Measurements from ENCODE around the gene UCN2.
"Not testable (repeated sequence)": the region's sequence is repeated elsewhere in the genome, so short reads cannot be mapped to it uniquely, and the experiment has no call there.

Gene UCN2

GRCh38 chr3:48561045-48561736, 2.4 kb downstream of the UCN2 start:
- DNase-seq: peak; percentile 71

DNA sequence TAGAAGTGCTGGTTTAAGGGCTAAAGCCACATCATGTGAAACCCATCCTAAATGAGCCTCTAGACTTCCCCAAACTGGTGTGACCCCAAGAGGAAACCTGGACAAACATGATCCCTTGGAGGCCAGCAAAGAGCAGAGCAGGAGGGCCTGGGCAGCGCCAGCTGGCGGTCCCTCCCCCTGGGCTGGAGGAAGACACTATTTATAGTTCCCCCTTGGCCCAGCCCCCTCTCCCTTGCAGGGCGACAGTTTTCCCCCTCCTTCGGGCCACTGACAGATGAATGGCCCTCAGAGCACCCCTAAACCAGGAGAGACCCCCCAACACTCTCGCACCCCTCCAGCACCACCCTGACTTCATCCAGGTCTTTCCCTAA, 2.9 kb downstream of the UCN2 start:
- peak; percentile 22 for DNase-seq

DNA sequence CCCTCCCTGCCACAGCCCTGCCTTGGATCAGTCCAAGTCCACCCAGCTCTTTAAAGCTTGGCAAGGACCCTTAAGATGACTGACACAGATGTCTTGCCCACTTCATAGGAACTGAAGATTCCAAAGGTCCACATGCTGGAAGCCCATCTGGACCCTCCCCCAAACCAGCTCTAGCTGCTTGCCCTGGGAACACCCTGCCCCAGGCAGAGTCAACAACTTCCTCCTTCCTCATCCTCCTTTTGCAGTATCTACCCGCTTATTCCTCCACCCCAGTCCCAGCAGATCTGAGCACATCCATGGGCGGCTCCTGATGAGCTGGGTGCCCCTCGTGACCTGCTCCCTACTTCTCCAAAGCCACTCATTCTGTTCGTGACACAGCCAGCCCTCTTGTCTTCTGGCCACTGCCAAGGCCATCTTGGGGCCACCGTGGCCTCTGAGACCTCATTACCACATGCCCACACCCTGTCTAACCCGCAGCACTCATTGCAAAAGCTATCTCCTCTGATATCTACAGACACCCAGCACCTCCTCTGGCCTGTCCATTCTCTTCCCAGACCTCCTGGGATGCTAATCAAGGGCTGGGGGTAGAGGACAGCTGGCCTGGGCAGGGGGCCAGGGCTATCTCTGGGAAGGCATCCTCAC, 5.0 kb downstream of the UCN2 start:
- no peak for DNase-seq

DNA sequence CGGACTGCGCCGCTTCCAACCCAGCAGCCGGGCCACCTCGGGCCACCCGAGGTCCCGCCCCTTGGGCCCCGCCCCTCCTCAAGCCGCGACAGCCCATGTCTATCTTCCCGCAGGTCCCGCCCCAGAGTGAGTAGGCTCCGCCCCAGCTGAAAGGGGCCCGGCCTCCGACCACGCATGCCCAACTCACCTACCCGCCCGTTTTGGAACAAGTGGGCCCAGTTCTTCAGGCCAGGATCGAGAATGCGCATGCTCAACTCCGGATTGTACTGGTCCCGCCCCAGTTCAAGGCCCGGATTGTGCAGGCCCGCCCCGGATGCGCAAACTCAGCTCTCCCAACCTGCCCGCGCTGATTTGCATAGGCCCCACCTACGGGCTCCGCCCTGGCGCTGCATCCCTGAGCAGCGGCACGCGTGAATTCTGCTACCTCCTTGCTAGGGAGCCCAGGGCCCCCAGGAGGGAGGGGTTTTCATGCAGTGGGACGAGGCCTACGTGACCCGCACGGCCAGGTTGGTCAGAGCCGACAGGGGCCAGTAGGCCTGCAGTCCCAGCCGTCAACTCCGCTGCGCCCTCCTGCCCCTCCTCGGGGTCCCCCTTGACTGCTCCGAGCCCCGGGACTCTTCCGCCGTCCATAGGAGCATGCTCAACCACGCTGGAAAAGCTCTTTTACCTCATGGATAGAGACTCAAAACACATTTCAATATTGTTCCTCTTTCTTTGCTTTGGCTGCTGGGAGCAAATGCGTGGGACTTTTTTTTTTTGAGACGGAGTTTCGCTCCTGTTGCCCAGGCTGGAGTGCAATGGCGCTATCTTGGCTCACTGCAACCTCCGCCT, 6.6 kb downstream of the UCN2 start, which contains the start of gene PFKFB4:
PFKFB4 (minus strand) TSS at position 8 of the 831 bp plus-strand sequence. CDS start 26 bp downstream, outside the sequence.
- DNase-seq: peak; percentile 99

DNA sequence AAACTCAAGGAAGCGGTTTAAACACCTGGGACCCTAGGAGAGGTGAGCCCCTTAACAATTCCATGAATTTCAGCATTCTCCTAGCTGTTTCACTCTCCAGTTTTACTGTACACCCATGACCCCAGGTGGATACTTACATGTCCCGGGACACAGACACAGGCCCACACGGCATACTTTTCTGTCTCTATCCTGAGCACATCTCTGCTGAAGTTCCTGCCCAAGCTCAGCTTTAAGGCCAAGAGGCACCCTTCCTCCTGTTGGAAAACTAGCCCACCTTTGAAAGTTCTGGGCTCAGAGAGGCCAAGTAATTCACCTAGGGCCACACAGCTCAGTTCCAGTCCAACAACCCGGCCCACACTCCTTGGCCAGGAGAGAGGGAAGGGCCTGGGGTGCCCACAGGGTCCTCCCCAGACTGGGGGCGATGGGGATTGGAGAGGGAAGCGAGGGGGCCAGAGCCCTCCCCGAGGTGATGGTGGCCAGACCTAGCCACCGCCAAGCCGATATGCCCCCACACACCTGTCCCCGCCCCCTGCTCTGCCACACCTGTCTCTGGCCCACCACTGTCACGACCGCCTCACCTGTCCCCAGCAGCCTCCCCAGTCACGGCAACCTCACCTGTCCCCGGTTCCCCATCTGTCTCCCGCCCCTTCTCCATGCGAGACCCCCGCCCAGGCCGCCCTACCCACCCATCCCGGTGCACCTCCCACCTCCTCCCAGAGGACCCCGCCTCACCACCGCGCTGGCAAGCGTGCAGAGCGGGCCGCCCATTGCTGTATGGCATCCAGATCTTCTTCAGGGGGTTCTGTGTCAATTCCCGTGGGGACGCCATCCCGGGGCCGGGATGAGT, 7.4 kb downstream of the UCN2 start:
- DNase-seq: no peak

GRCh38 chr3:48555231-48555948, 8.2 kb downstream of the UCN2 start:
- no peak for DNase-seq

- no peak for DNase-seq
Observed at GRCh38 chr3:48553886-48554845, 9.4 kb downstream of the UCN2 start.

DNA sequence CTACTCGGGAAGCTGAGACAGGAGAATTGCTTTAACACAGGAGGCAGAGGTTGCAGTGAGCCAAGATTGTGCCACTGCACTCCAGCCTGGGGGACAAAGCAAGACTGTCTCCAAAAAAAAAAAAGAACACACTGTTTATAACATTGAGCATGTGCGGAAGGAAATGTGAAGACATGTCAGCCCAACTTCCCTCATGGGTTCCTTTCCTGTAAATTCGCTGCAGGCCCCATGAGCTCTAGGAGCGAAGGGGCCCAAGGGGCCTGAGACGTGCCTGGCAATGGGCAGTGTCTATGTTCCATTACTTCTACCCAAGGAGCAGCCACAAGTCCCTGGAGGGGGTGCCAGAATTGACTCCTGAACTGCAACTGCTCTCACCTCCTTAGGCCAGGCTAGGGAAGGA, 10.2 kb downstream of the UCN2 start:
- DNase-seq: no peak

DNA sequence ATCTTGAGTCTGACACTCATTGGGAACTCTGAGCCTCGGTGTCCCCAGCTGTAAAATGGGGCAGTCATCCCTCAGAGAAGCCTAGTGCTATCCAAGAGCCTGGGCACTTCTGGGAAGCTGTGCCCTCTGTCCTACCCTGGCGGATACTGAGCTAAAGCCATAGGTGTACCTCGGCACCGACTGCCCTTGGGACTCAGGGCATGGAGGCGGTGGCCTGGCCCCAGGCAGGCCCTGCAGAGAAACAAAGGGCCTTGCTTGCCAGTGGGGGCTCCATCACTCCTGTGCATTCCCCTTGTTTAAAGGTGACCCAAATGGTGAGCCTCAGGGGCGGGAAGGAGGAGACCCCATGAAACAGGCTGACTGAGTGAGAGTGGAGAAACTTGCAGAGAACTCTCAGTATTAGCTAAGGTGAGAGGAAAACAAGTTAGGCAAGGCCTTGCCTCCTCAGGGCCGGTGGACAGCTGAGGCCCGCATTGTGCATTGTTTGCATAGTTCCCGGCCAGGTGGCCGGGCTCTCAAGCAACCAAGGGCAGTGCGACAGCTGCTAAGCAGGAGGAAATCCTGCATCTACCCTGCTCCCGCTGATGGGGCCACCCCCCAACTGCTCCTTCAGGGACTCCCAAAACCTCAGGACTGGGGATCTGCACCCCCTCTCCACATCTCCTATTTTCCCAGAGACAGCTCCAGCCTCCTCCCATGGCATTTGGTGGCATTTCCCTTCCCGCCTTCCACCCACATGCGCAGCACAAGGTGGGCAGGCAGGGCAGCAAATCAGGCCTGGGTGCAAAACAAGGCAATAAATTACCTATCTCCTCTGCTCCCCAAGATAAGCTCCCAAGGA, 11.2 kb downstream of the UCN2 start:
- no peak for DNase-seq

GRCh38 chr3:48551651-48552050, 11.9 kb downstream of the UCN2 start:
- DNase-seq: not testable (repeated sequence)

- DNase-seq: peak; percentile 67
Observed at GRCh38 chr3:48548729-48549705, 14.6 kb downstream of the UCN2 start.

- no peak for DNase-seq
Observed at GRCh38 chr3:48548126-48548525, 15.5 kb downstream of the UCN2 start.

DNA sequence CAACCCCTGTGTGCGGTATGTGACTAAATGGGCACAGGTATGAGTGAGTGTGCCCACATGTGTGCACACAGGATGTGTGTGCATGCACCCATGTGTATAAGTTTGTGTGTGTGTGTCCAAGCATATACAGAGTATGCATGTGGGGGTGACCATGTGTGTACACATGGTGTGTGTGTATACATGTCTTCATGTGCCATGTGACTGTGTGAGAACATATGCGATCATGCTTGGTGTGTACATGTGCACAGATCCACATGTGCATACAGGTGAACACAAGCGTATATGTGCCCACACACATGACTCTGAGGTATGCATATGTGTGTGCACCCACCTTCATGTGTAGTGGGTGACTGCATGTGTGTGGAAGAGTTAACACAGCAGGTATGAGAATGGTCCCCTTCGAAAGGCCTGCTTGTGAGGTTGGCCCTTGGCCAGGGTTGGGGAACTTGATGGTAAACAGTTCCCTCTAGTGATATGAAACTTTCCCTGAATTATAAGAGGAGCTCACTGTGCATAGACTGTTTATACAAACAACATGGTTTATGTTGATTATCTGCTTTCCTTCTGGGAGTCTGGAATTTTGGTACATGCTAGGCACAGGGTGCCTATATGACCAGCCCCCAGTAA, 17.3 kb downstream of the UCN2 start:
- DNase-seq: no peak

- no peak for DNase-seq
Observed at GRCh38 chr3:48544141-48544540, 19.4 kb downstream of the UCN2 start.

DNA sequence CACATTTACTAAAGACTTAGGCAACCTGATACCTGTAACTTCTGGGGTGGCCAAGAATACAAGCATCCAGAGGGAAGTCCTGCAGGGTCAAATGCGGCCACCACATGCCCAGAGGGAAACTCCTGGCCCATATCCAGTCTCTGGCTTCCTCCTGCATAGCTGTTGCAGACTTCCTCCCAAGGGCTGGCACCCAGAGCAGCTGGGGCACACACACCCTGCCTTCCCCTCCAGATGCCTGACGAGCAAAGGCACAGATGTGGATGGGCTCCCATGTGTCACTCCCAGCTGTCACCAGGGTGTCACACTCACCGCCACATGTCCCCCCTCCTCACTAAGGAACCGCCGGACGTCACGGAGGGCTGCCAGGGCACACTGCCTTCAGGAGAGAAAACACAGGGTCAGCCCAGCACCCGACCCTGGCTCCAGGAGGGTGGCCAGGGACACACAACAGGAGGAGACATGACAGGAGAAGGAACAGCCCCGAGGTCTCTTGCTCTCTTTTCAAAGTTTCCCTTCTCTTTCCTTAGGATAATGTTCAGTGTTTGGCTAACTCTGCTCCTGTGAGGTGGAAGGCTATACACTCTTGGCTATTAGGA, 20.2 kb downstream of the UCN2 start:
- DNase-seq: no peak

DNA sequence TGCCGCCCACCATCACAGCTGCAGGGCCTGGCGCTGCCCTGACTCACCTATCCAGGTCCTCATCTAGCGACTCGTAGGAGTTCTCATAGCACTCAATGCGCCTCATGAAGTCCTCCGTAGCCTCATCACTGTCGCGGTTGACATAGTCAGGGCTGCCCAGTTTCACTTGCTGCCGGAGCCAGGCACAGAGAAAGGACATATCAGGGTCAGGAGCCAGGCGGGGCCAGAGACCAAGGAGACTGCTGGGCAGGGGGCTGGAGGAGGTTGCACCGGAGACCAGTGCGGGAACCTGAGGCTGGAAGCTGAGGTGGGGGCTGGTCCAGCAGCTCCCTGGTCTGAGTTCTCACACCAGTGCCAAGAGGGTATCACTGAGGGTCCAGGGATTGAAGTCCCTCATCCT, 25.1 kb downstream of the UCN2 start:
- no peak for DNase-seq

DNA sequence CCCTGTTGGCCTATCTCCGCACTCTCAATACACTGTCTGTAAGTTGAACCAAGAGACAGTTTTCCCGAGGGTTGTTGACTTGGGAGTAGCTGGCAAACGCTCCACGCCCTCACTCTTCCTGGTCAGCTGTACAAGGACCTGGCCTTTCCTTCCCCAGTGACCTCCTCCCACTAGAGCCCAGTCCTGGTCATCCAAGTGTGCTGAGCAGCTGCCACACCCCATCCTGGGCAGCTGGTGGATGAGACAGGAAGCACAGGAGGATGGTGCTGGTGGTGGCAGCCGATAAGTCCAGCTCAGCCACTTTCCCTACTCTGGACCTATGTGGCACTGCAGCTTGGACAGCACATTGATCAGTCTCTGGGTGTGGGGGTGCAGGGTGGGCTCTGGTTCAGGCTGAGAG, 26.8 kb downstream of the UCN2 start:
- DNase-seq: no peak

- DNase-seq: no peak
Observed at GRCh38 chr3:48536116-48536515, 27.5 kb downstream of the UCN2 start.
